CD14-positive monocyte (primary cell): ENCODE results near the gene MSANTD1. TPM values are rescaled to one million over a fixed set of nuclear protein-coding genes. Genes with fewer than 3 reads are reported as not detected.

Source experiments
- DNase-seq, 3 donors: peaks; one replicate each; pipeline ENCODE4 v3.0.0-alpha.2; 2011 to 2022
- H2AFZ ChIP-seq: 2 replicates; pipeline ENCODE4 v1.6.0; 2012; ENCODE audit warnings: mild to moderate bottlenecking, low read depth, low read length, inconsistent platforms; ENCODE audit not compliant: insufficient read depth, poor library complexity, severe bottlenecking
- H3K27ac ChIP-seq, 2 donors: 1 replicate in 1 of 2; 2 replicates in 1 of 2; pipeline ENCODE4 v1.5.1; 2012 to 2013; ENCODE audit warnings: low read length in 2 of 2, control low read depth in 1 of 2, inconsistent platforms in 1 of 2, low read depth in 1 of 2, mild to moderate bottlenecking in 1 of 2
- H3K27me3 ChIP-seq, 2 donors: one replicate each; pipeline versions ENCODE4 v1.6.0 to v1.6.1; 2011 to 2013; ENCODE audit warnings: low read length in 2 of 2; ENCODE audit not compliant: control insufficient read depth in 2 of 2, insufficient read depth in 2 of 2
- H3K36me3 ChIP-seq, 2 donors: replicated peaks in 1 of 2; 1 replicate in 1 of 2; 2 replicates in 1 of 2; pipeline versions ENCODE4 v1.5.1 to v1.6.1; 2012 to 2013; ENCODE audit warnings: low read length in 2 of 2, control low read depth in 1 of 2, inconsistent platforms in 1 of 2, mild to moderate bottlenecking in 1 of 2; ENCODE audit not compliant: insufficient read depth in 2 of 2, control insufficient read depth in 1 of 2
- H3K4me1 ChIP-seq, 2 donors: 1 replicate in 1 of 2; 2 replicates in 1 of 2; pipeline versions ENCODE4 v1.5.1 to v1.6.1; 2012 to 2013; ENCODE audit warnings: low read length in 2 of 2, control low read depth in 1 of 2, inconsistent platforms in 1 of 2, mild to moderate bottlenecking in 1 of 2, moderate library complexity in 1 of 2; ENCODE audit not compliant: insufficient read depth in 2 of 2, control insufficient read depth in 1 of 2
- H3K4me2 ChIP-seq: replicated peaks from 2 replicates; pipeline ENCODE3; 2012; ENCODE audit warnings: low read length, moderate library complexity, mild to moderate bottlenecking; ENCODE audit not compliant: poor library complexity, severe bottlenecking; ENCODE audit errors: extremely low read depth
- H3K4me3 ChIP-seq, 3 experiments: fragments of 200-600 bp in 1 of 3; sonication (generic) in 1 of 3; replicated peaks in 1 of 3; 1 replicate in 2 of 3; 2 replicates in 1 of 3; pipeline ENCODE4 v1.5.1; 2011 to 2013; ENCODE audit warnings: low read length in 3 of 3, mild to moderate bottlenecking in 3 of 3, control low read depth in 2 of 3, low read depth in 2 of 3, inconsistent platforms in 1 of 3, moderate library complexity in 1 of 3
- H3K79me2 ChIP-seq: 2 replicates; pipeline ENCODE4 v1.6.0; 2012; ENCODE audit warnings: mild to moderate bottlenecking, control low read depth, inconsistent platforms, low read length, moderate library complexity; ENCODE audit not compliant: insufficient read depth
- H3K9ac ChIP-seq: 2 replicates; pipeline ENCODE4 v1.6.0; 2017; ENCODE audit warnings: low read length, mild to moderate bottlenecking; ENCODE audit not compliant: insufficient read depth, poor library complexity, severe bottlenecking
- H3K9me3 ChIP-seq, 2 donors: replicated peaks in 1 of 2; 1 replicate in 1 of 2; 2 replicates in 1 of 2; pipeline versions ENCODE4 v1.5.1 to v1.6.1; 2012 to 2013; ENCODE audit warnings: low read length in 2 of 2, control low read depth in 1 of 2; ENCODE audit not compliant: control insufficient read depth in 1 of 2, insufficient read depth in 1 of 2
- H4K20me1 ChIP-seq: 2 replicates; pipeline ENCODE4 v1.6.0; 2012; ENCODE audit warnings: mild to moderate bottlenecking, low read length, control low read depth, moderate library complexity; ENCODE audit not compliant: insufficient read depth
- H3K27ac Mint-ChIP-seq, 7 donors: one replicate each; pipeline ENCODE4 v1.8.0; 2020; ENCODE audit warnings: mild to moderate bottlenecking in 7 of 7, mixed read lengths in 7 of 7, moderate library complexity in 6 of 7, inconsistent platforms in 2 of 7
- H3K27me3 Mint-ChIP-seq, 3 donors: one replicate each; pipeline ENCODE4 v1.8.0; 2021 to 2022; ENCODE audit warnings: low read depth in 3 of 3, mild to moderate bottlenecking in 3 of 3, mixed read lengths in 3 of 3, moderate library complexity in 3 of 3, inconsistent platforms in 1 of 3
- H3K36me3 Mint-ChIP-seq, 2 donors: one replicate each; pipeline ENCODE4 v1.8.0; 2020; ENCODE audit warnings: mixed read lengths in 2 of 2, inconsistent platforms in 1 of 2, mild to moderate bottlenecking in 1 of 2
- H3K4me1 Mint-ChIP-seq: one replicate; pipeline ENCODE4 v1.8.0; 2020; ENCODE audit warnings: mild to moderate bottlenecking, mixed read lengths
- H3K4me3 Mint-ChIP-seq, 2 donors: one replicate each; pipeline ENCODE4 v1.8.0; 2020; ENCODE audit warnings: mild to moderate bottlenecking in 2 of 2, mixed read lengths in 2 of 2, moderate library complexity in 1 of 2
- H3K9me3 Mint-ChIP-seq, 7 donors: one replicate each; pipeline ENCODE4 v1.8.0; 2020 to 2022; ENCODE audit warnings: mixed read lengths in 7 of 7, mild to moderate bottlenecking in 6 of 7, moderate library complexity in 6 of 7, inconsistent platforms in 2 of 7
- WGBS: methylation state at CpG from one replicate; pipeline ENCODE4 v1.1.5; 2013; ENCODE audit warnings: missing lambda C conversion rate; ENCODE audit not compliant: insufficient coverage; 5-methylcytosine and 5-hydroxymethylcytosine counted together
- intact Hi-C, 2 donors: fragments of 100-400 bp; cut with micrococcal nuclease; formaldehyde crosslinking; loops; one replicate each; pipeline versions ENCODE4 v1.15.0 to v1.15.1; 2023
- polyA plus RNA-seq, 3 donors: library from polyadenylated mRNA; depleted of rRNA in 1 of 3; unstranded in 2 of 3; stranded (reverse) in 1 of 3; fragments of 300-500 nt in 2 of 3; fragments of >200 nt in 1 of 3; fragmentation: Illumina TruSeq in 2 of 3; gene quantifications; 1 replicate in 2 of 3; 2 replicates in 1 of 3; pipeline ENCODE4 v1.2.3, GENCODE V29; 2012 to 2021
- TF ChIP-seq, protein P1 (sequence below): fragments of 200-600 bp; IDR thresholded peaks from one replicate; pipeline ENCODE4 v1.8.0; 2022; ENCODE audit warnings: antibody characterized with exemption, mild to moderate bottlenecking

Gene MSANTD1
- polyA plus RNA-seq, 3 donors = 0.52 TPM; not detected in 2

DNA sequence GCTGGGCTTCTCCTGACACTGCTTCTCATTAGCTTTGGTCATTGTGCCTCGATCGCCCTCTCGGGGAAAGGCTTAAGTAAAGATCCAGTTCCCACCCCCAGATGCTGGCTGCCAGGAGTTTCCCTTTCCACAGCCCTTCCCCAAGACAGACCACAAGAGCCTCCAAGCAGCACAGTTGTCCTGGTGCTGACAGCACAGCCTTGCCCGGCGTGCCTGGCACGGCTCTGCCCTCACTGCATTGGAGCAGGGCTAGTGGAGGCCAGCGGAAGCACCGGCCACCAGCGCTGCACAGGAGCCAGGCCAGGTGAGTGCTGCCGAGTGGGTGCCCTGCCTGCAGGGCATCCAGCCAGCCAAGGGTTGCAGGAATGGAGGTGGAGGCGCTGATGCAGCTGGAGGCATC lies 9.7 kb upstream of the MSANTD1 start:
- Histone ChIP-seq H3K79me2 (no peaks in the 10 kb centered on the region), H3K27ac (no peak overlapping the region), H3K9ac (no peak overlapping the region), H3K4me3 (no peak overlapping the region), H3K4me2 (no peak overlapping the region), H4K20me1 (no peaks in the 10 kb centered on the region), H2AFZ (no peak overlapping the region), H3K4me1 (no peaks in the 10 kb centered on the region), H3K9me3 (no peaks in the 10 kb centered on the region), H3K27me3 (no peaks in the 10 kb centered on the region), H3K36me3 (peaks cover 73 to 95% of the 10 kb centered on the region in 2 donors)
- TF ChIP-seq, protein P1, sequence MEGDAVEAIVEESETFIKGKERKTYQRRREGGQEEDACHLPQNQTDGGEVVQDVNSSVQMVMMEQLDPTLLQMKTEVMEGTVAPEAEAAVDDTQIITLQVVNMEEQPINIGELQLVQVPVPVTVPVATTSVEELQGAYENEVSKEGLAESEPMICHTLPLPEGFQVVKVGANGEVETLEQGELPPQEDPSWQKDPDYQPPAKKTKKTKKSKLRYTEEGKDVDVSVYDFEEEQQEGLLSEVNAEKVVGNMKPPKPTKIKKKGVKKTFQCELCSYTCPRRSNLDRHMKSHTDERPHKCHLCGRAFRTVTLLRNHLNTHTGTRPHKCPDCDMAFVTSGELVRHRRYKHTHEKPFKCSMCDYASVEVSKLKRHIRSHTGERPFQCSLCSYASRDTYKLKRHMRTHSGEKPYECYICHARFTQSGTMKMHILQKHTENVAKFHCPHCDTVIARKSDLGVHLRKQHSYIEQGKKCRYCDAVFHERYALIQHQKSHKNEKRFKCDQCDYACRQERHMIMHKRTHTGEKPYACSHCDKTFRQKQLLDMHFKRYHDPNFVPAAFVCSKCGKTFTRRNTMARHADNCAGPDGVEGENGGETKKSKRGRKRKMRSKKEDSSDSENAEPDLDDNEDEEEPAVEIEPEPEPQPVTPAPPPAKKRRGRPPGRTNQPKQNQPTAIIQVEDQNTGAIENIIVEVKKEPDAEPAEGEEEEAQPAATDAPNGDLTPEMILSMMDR = no peak
- Mint-ChIP-seq H3K4me1 (peaks cover 2% of the 10 kb centered on the region), H3K36me3 (peaks cover 80 to 94% of the 10 kb centered on the region in 2 donors), H3K27ac (peak overlapping the region in 2 of 7 donors; percentile 1 to 66), H3K27me3 (peaks cover 0 to 1% (median 0%) of the 10 kb centered on the region in 3 donors), H3K4me3 (no peak overlapping the region), H3K9me3 (peaks cover 0 to 2% (median 0%) of the 10 kb centered on the region in 7 donors)
- intact Hi-C loops = no loop called here
- DNase-seq = no peak
- over 99% methylated on average over 11 of the region's 11 CpGs for WGBS

DNA sequence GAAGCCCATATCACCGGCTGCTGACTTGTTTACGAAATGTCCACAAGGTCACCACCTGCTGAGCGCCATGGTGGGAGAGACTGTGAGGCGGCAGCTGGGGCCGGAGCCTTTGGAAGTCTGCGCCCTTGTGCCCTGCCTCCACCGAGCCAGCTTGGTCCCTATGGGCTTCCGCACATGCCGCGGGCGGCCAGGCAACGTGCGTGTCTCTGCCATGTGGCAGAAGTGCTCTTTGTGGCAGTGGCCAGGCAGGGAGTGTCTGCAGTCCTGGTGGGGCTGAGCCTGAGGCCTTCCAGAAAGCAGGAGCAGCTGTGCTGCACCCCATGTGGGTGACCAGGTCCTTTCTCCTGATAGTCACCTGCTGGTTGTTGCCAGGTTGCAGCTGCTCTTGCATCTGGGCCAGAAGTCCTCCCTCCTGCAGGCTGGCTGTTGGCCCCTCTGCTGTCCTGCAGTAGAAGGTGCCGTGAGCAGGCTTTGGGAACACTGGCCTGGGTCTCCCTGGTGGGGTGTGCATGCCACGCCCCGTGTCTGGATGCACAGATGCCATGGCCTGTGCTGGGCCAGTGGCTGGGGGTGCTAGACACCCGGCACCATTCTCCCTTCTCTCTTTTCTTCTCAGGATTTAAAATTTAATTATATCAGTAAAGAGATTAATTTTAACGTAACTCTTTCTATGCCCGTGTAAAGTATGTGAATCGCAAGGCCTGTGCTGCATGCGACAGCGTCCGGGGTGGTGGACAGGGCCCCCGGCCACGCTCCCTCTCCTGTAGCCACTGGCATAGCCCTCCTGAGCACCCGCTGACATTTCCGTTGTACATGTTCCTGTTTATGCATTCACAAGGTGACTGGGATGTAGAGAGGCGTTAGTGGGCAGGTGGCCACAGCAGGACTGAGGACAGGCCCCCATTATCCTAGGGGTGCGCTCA lies 8.7 kb upstream of the MSANTD1 start:
- Histone ChIP-seq H3K9me3 (no peaks in the 10 kb centered on the region), H3K4me3 (no peak overlapping the region), H3K9ac (no peak overlapping the region), H3K4me1 (no peaks in the 10 kb centered on the region), H4K20me1 (no peaks in the 10 kb centered on the region), H2AFZ (no peak overlapping the region), H3K4me2 (no peak overlapping the region), H3K79me2 (no peaks in the 10 kb centered on the region), H3K27ac (no peak overlapping the region), H3K36me3 (peaks cover 64 to 85% of the 10 kb centered on the region in 2 donors), H3K27me3 (no peaks in the 10 kb centered on the region)
- Mint-ChIP-seq H3K36me3 (peaks cover 71 to 84% of the 10 kb centered on the region in 2 donors), H3K9me3 (peaks cover 0 to 2% (median 0%) of the 10 kb centered on the region in 7 donors), H3K4me1 (peaks cover 2% of the 10 kb centered on the region), H3K27ac (peak overlapping the region in 2 of 7 donors; percentile 64 to 82), H3K4me3 (no peak overlapping the region), H3K27me3 (no peaks in the 10 kb centered on the region)
- WGBS = 98% methylated on average over 21 of the region's 29 CpGs
- DNase-seq = no peak
- intact Hi-C loops = no loop called here
- TF ChIP-seq, protein P1 = no peak
